SK-N-SH treated with all-trans-retinoic acid at 6 μM for 48 hours (cell line): ENCODE data around the gene TMEM132C.

Source experiments
- ARNTL ChIP-seq: fragments of 450-650 bp; formaldehyde crosslinking; IDR thresholded peaks from 2 replicates; pipeline ENCODE4 v1.5.0; 2020; ENCODE audit warnings: low read depth, mild to moderate bottlenecking, moderate library complexity, borderline replicate concordance
- CREB5 ChIP-seq: fragments of 250-450 bp; sonication (Bioruptor Pico); IDR thresholded peaks from 2 replicates; pipeline ENCODE4 v1.5.1; 2020; ENCODE audit warnings: low read depth, mild to moderate bottlenecking, moderate library complexity
- PATZ1 ChIP-seq: fragments of 250-450 bp; sonication (Bioruptor Pico); IDR thresholded peaks from 2 replicates; pipeline ENCODE4 v1.8.0; 2020; ENCODE audit warnings: mild to moderate bottlenecking, moderate library complexity, borderline replicate concordance
- RARB ChIP-seq: fragments of 250-450 bp; sonication (Bioruptor Pico); IDR thresholded peaks from 2 replicates; pipeline ENCODE4 v1.8.0; 2021; ENCODE audit warnings: mild to moderate bottlenecking, moderate library complexity
- ZNF70 ChIP-seq: fragments of 450-650 bp; formaldehyde crosslinking; IDR thresholded peaks from 2 replicates; pipeline ENCODE4 v1.5.0; 2020; ENCODE audit warnings: mild to moderate bottlenecking, moderate library complexity

- TF ChIP-seq PATZ1 (no peak), RARB (CRISPR knock-in tag) (no peak), ARNTL (CRISPR knock-in tag) (no peak), CREB5 (CRISPR knock-in tag) (no peak), ZNF70 (CRISPR knock-in tag) (no peak)
Observed at GRCh38 chr12:128699106-128699505, 432.1 kb downstream of the TMEM132C start.
